COLO668 (cell line): Measurements from ENCODE around the gene TLR5.
"Not testable (repeated sequence)": the region's sequence is repeated elsewhere in the genome, so short reads cannot be mapped to it uniquely, and the experiment has no call there.

Experiments used
- DNase-seq: peaks from one replicate; lab custom pipeline; 2025; ENCODE audit not compliant: unreplicated experiment; lab: John Stamatoyannopoulos, UW

The TLR5 gene, protein sequence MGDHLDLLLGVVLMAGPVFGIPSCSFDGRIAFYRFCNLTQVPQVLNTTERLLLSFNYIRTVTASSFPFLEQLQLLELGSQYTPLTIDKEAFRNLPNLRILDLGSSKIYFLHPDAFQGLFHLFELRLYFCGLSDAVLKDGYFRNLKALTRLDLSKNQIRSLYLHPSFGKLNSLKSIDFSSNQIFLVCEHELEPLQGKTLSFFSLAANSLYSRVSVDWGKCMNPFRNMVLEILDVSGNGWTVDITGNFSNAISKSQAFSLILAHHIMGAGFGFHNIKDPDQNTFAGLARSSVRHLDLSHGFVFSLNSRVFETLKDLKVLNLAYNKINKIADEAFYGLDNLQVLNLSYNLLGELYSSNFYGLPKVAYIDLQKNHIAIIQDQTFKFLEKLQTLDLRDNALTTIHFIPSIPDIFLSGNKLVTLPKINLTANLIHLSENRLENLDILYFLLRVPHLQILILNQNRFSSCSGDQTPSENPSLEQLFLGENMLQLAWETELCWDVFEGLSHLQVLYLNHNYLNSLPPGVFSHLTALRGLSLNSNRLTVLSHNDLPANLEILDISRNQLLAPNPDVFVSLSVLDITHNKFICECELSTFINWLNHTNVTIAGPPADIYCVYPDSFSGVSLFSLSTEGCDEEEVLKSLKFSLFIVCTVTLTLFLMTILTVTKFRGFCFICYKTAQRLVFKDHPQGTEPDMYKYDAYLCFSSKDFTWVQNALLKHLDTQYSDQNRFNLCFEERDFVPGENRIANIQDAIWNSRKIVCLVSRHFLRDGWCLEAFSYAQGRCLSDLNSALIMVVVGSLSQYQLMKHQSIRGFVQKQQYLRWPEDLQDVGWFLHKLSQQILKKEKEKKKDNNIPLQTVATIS

DNA sequence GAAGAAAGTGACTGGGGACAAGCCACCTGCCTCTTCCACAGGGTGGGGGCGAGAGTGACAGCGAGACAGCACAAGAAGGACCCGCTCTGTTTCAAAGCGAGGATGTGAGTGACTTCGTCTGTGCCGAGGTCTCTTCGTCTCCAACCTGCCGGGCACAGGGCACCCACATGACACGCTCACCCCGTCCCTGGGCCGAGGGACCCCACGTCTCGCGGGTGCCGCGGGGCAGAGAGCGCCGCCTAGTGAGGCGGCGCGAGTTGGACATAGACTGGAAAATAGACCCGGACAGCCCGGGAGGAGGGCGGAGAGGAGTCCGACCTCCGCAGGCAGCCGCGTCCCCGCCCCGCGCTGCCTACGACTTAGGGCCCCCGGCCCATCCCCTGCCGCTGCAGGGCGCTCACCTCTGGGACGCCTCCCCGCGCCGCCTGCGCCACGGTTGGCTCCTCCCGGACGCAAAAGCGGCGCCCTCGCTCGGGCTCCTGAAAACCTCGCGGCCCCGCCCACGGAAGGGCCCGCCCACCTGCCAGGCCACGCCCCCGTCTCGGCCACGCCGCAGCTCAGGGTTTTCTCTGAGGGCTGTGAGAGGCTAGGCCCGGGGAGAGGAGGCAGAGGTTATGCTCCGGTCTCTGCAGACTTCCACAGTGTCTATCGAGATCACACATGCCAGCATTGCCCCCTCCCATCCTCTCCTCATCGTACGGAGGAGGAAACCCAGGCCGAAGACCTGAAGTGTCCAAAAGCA, at the start of gene TLR5:
Gene TLR5, minus strand, starts transcription at position 454 of the 742 bp plus-strand sequence. CDS start 30,217 bp downstream, outside the sequence.
- DNase-seq: peak; percentile 88

DNA sequence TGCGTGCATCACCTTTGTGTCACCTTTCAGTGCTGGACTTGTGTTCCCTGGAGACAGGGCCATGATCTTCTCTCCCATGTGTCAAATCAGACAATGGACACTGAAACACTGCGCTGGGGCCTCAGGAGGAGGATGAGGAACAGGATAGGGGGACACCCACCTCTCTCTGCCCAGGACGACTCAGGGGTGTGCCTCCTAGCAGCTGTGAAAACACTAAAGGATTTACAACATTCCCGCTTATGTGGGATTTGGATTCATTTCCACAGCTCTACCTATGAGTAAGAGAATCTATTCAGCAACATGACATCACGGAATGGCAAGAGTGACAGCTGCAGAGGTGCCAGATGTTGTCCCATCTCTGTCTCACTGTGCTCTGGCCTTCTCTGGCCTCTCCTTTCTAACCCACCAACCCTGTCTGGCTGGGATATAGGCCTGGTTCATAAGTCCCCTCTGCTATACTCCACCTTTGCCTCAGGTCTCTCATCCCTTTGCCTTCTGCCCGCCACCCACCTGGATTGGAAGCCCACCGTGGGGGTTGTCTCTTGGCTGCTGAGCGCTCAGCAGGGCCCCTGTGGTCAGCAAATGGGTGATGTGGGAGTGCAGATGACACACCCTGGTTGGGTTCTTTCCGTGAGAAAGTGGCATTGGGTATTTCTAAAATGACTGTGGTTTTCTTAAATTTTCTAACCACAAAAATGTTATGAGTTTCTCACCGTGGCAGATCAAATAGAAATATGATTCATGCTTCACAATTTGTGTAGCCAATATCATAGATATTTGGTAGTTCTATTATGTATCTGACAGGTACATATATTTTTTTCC, 47.1 kb upstream of the TLR5 start:
- DNase-seq: no peak

DNA sequence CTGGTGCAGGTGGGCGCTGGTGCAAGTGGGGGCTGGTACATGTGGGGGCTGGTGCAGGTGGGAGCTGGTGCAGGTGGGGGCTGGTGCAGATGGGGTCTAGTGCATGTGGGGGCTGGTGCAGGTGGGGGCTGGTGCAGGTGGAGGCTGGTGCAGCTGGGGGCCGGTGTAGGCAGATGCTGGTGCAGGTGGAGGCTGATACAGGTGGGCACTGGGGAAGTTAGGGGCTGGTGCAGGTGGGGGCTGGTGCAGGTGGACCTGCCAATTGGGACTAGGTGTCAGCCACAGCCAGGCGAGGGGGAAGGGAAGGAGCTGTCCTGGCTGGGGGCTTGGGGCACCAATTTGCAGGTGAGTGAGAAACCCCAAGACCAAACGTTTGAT, 46.5 kb upstream of the TLR5 start:
- DNase-seq: no peak

DNA sequence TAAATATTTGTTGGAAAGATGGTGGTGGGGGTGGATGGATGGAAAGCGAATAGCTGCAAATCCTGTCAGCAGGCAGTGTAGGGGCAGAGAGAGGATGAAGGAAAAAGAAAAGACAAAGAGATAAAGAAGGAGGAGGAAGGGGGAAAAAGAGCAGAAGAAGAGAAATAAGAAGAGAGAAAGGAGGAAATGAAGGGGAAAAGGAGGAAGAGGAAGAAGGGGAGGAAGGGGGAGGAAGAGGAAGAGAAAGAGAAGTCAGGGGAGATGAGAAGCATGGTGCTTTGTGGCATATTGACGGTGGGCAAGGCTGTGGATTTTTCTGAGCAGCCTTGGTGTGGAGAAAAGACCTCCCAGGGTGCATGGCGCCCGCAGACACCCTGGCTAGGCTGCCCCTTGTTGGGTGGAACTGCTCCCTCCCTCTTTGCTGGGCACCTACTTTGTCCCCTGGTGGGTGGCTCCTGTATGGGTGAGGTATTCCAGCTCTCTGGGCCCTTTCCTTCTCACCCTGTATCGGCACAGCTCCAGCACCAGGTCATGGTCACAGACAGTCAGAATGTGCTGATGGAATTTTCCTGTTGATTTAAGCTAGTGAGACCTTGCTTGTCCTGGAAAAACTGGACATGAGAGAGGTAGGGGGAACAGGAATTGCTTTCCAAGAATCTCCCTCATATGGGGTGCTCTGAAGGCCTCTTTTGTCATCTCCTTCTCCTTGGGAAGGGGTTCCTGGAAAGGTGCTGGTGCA, 45.7 kb upstream of the TLR5 start:
- no peak for DNase-seq

DNA sequence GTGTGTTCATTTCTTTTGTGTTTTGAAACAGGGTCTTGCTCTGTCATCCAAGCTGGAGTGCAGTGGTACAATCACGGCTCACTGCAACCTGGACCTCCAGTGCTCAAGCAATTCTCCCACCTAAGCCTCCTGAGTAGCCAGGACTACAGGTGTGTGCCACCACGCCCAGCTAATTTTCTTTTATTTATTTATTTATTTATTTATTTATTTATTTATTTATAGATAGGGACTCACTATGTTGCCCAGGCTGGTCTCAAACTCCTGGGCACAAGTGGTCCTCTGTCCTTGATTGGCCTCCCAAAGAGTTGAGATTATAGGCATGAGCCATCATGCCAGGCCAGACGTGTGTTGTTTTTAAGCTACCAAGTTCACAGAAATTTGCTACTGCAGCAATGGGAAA, 43.8 kb upstream of the TLR5 start:
- no peak for DNase-seq

DNA sequence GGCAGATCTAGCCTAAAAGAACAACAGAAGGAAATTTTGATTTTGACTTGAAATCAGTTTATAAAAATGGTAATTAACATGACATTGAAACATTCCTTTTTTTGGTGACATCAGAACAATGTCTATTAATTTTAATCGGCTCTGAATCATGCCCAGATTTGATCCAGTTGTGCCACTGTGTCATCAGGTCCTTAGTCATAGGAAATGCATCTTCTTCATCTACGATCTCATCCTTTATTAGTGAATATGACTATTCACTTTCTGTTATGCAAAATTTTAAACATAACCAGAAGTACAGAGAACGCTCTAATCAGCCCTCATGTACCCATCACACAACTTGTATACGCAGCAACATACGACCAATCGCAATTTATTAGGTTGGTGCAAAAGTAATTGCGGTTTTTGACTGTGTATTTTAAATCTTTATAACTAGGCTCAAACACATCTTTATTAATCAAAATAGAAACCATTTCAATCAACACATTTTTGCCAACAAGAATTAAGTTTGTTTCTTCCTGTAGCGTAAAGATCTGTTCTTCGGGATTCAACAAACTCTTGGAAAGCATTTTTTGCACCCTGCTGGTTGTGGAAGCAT, 40.3 kb upstream of the TLR5 start:
- DNase-seq: no peak

DNA sequence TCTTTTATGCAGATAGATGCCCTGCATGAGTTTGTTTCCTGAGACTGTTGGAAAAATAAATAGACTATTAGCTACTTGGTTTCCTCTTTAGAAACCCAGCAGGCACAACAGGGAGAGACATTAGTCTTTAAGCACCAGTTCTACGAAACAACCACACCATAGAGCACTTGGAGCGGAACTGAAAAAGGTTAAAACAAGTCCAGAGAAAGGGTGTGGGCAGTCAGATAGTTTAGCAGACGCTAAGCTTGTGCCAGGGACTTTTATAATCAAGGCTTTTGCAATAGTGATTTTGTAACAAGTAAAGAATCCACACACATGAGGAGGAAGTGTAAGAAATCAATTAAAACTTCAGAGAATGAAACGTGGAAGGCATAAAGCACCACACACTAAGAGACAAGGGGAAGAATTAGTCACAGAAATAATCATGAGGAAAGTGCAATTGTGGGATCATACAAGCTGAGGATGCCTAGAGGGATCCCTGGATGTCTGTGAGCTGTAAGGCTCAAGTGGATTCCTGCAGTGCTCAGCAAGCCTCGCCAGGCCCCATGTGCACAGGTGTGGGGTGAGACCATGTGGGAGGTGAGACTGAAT, 37.8 kb upstream of the TLR5 start:
- no peak for DNase-seq

DNA sequence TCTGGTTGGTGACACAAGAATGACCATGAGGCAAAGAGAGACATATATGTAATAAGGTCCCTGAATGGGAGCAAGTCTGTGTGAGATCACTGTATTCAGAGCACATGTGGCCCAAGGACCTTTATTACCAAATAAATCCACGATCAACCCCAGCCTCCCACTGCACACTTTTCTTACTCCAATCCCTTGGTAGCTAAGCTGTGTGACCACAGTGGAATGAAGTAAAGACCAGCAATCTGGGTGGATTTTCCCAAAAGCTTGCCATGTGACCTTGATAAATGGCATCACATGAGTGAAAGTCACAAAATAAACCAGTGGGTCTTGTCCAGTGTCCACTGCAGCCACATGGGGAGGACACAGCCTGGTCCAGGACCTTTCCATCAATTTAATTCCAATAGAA, 36.7 kb upstream of the TLR5 start:
- no peak for DNase-seq

DNA sequence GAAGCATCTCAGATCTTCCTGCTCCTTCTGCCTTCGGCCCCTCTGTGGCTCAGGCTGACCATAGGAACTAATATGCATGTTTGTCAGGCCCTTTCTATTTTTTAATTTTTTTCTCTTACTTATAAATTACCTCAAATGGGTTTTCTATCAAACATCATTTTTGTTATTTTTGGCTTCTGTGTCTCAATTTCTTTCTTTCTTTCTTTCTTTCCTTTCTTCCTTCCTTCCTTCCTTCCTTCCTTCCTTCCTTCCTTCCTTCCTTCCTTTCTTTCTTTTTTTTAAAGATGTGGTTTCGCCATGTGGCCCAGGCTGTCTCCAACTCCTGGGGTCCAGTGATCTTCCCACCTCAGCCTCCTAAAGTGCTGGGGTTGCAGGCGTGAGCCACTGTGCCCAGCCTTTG, 36.2 kb upstream of the TLR5 start:
- no peak for DNase-seq

DNA sequence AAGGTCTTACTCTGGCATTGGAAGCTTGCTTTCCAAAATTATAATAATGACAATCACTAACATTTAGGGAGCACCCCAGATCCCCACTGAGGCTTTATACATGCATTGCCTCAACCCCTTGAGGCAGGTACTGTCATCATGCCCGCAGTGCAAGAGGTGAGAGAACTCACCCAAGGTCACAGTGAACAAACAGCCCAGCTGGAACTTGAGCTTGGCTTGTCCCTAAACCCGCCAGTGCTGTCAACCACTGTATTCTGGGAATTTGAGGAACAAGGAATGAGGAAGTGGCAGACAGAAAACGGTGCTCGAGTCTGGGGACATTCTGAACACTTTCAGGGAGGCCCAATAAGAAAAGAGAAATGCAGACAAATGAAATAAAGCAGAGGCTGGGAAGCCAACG, 34.6 kb upstream of the TLR5 start:
- no peak for DNase-seq

DNA sequence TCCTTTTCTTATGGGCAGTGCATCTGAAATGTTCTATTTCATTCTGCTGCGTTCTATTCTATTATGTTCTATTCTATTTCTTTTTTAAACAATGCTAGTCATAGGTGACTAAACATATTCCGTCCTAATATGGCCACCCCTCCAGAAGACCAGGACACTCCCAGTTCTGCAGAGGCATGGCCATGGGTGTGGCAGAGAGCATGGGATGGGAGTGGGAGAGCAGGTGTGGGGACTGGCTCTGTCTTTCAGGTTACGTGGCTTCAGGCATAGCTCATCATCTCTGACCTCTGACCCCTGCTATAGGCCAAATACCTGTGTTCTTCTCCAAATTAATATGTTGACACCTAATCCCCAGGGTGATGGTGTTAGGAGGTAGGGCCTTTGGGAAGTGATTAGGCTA, 33.4 kb upstream of the TLR5 start:
- no peak for DNase-seq

DNA sequence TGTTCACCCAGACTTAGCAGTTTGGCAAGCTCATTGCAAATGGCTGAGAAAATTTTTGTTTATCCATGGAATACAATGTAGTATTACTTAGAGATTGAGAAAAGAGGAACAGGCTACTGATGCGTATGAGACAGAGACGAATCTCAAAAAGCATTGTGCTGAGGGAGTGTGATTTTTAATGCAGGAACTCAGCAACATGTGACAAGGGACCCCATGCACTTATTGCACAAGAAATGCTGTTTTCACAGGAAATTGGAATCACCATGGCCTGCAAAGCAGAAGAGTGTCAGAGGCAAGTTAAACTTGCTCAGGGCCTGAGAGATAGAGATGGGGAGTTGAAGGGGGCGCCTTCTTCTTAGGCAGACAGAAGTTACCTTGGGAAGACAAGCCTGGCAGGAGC, 32.6 kb upstream of the TLR5 start:
- DNase-seq: no peak

DNA sequence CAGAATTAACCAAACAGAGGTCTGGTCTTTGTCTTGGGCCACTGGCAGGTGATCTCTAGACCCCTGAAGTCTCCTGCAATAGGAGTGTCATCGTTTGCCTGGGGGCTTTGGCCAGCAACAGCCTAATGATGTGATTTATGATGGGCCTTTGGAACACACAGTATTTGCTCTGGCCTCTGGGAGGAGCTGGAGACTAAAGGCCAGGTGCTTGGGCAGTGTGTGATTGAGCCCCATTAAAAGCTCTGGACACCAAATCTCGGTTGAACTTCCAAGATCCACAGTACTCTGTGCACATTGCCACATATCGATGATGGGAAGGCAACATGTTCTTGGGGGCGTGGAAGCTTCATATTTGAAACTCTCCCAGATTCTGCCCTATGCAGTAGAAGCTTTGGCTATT, 32.0 kb upstream of the TLR5 start:
- DNase-seq: peak; percentile 56

DNA sequence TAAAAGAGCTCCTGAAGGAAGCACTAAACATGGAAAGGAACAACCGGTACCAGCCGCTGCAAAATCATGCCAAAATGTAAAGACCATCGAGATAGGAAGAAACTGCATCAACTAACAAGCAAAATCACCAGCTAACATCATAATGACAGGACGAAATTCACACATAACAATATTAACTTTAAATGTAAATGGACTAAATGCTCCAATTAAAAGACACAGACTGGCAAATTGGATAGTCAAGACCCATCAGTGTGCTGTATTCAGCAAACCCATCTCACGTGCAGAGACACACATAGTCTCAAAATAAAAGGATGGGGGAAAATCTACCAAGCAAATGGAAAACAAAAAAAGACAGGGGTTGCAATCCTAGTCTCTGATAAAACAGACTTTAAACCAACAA, 26.4 kb upstream of the TLR5 start:
- not testable (repeated sequence) for DNase-seq

DNA sequence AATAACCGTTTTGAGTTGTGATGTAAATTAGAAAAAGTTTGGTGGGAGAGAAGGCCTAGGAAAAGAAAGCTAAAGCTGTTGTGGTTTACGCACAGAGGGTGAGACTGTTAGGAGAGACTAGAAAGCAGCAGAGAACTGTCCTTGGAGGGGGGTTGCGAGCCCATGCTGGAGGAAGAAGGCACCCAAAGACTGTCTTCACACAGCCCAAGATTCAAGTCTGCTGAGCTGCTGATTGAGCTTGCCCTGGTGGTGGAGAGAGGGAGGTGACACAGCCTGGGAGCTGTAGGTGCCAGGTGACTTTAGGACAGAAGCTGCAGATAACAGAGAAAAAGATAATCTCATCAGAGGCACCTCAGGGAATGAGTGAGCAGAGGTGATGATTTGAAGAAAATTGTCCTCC, 18.3 kb upstream of the TLR5 start:
- no peak for DNase-seq

DNA sequence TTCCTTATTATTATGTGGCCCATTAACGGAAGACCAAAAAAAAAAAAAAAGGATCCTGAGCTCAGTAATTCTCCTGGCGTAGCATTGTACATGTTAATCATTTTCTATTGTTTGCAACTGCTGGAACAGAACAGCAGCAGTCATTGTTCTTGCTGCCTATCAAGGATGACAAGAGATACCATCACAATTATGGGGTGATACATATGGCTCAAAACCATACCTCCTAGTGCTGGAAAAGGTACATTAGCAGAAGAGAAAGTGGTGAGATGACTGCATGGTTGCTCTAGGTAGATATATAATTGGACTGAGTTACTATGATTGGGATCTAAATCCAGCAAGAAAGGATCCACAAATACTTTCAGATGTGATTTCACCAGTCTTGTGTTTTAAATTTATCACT, 13.3 kb upstream of the TLR5 start:
- DNase-seq: no peak

DNA sequence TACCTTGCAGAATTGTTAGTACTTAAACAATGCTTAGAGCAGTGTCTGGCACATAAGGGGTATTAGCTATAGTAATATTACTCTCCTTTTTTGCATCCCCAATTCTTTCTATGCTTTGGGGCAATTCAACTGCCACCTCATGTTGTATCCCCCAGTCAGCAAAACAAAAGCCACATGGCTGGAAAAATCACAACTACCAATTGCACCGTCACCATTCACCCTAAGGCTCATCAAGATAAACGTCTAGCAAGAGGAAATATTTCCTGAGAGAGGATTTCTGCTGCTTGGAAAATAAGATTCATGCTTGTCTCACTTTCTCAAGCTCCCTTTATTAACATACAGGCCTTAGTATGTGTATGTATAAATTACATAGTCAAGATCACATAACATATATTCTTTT, 12.1 kb upstream of the TLR5 start:
- DNase-seq: no peak

DNA sequence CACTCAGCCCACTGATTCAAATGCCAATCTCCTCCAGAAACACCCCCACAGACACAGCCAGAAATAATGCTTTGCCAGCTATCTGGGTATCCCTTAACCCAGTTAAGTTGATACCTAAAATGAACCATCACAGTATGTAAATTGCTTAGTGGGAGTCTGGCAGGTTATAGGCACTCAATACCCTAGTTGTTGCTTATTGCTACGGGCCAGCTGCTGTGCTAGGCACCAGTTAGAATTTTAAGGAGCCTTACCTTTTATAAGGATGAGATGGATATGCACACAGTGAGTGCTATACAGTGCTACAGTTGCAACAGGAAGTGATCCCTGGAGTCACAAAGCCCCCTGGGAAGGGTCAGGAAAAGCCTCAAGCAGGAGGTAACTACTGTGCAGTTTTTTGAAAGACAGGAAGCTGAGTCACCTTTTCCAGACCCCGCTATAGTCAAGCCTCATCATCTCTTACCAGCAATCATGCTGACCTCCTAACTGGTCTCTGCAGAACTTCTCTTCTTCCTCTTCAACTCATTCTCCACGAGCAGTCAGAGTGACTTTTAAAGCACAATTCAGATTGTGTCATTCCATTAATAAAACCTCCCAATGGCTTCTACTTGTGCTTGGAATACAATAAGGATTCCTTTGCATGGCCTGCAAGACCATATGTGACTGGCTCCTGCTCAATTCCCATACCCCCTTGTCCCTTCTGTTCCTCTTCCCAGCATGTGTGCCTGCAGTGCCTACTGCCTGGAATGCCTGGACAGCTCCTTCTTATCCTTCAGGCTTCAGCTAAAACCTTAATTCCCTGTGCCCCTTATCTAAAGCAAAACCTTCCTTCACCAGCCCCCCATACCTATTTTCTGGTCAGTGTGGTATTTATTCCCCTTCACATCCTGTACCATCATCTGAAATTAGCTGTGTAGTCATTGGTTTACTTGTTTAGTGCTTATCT, 10.4 kb upstream of the TLR5 start:
- no peak for DNase-seq
